ENCODE measurements around the gene CRMP1.

DNA sequence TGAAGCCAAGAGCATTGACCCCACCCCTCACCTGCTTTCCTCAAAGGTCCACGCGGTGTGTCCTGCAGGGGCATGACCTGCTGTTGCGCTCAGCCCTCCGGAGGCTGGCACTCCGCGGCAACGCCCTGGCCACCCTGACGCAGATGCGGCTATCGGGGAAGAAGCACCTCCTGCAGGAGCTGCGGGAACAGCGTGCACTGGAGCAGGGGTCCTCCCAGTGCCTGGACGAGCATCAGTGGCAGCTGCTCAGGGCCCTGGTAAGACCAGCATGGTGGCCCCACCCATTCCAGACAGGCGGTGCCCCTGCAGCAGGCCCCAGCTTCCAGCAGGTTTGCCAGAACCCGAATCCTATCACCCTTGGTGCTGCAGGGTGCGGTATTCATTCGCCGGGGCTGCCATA lies 95.9 kb downstream of the CRMP1 start:
- TF ChIP-seq RAD21 (CRISPR knock-in tag; conservative IDR thresholded peaks at IDR 0.05 in 1 of 2, IDR thresholded peaks at IDR 0.05 in 1 of 2) (no peak), RBFOX2 (IDR thresholded peaks at IDR 0.05; ENCODE audit: low read depth, low read length) (no peak), POLR2AphosphoS5 (IDR thresholded peaks at IDR 0.05; ENCODE audit: control insufficient read depth, insufficient read depth, low read depth, low read length) (no peak)
- TF ChIP-seq, protein P1, sequence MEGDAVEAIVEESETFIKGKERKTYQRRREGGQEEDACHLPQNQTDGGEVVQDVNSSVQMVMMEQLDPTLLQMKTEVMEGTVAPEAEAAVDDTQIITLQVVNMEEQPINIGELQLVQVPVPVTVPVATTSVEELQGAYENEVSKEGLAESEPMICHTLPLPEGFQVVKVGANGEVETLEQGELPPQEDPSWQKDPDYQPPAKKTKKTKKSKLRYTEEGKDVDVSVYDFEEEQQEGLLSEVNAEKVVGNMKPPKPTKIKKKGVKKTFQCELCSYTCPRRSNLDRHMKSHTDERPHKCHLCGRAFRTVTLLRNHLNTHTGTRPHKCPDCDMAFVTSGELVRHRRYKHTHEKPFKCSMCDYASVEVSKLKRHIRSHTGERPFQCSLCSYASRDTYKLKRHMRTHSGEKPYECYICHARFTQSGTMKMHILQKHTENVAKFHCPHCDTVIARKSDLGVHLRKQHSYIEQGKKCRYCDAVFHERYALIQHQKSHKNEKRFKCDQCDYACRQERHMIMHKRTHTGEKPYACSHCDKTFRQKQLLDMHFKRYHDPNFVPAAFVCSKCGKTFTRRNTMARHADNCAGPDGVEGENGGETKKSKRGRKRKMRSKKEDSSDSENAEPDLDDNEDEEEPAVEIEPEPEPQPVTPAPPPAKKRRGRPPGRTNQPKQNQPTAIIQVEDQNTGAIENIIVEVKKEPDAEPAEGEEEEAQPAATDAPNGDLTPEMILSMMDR (IDR thresholded peaks at IDR 0.05 in 2 of 3, conservative IDR thresholded peaks at IDR 0.05 in 1 of 3; ENCODE audit: insufficient read depth in 2 of 3, low read depth in 1 of 3, low read length in 3 of 3), result no peak
- TF ChIP-seq, protein P2, sequence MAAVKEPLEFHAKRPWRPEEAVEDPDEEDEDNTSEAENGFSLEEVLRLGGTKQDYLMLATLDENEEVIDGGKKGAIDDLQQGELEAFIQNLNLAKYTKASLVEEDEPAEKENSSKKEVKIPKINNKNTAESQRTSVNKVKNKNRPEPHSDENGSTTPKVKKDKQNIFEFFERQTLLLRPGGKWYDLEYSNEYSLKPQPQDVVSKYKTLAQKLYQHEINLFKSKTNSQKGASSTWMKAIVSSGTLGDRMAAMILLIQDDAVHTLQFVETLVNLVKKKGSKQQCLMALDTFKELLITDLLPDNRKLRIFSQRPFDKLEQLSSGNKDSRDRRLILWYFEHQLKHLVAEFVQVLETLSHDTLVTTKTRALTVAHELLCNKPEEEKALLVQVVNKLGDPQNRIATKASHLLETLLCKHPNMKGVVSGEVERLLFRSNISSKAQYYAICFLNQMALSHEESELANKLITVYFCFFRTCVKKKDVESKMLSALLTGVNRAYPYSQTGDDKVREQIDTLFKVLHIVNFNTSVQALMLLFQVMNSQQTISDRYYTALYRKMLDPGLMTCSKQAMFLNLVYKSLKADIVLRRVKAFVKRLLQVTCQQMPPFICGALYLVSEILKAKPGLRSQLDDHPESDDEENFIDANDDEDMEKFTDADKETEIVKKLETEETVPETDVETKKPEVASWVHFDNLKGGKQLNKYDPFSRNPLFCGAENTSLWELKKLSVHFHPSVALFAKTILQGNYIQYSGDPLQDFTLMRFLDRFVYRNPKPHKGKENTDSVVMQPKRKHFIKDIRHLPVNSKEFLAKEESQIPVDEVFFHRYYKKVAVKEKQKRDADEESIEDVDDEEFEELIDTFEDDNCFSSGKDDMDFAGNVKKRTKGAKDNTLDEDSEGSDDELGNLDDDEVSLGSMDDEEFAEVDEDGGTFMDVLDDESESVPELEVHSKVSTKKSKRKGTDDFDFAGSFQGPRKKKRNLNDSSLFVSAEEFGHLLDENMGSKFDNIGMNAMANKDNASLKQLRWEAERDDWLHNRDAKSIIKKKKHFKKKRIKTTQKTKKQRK (IDR thresholded peaks at IDR 0.05; ENCODE audit: borderline replicate concordance, low read depth, low read length), result no peak
